Measurements from ENCODE around the gene CALML5.

Gene CALML5

DNA sequence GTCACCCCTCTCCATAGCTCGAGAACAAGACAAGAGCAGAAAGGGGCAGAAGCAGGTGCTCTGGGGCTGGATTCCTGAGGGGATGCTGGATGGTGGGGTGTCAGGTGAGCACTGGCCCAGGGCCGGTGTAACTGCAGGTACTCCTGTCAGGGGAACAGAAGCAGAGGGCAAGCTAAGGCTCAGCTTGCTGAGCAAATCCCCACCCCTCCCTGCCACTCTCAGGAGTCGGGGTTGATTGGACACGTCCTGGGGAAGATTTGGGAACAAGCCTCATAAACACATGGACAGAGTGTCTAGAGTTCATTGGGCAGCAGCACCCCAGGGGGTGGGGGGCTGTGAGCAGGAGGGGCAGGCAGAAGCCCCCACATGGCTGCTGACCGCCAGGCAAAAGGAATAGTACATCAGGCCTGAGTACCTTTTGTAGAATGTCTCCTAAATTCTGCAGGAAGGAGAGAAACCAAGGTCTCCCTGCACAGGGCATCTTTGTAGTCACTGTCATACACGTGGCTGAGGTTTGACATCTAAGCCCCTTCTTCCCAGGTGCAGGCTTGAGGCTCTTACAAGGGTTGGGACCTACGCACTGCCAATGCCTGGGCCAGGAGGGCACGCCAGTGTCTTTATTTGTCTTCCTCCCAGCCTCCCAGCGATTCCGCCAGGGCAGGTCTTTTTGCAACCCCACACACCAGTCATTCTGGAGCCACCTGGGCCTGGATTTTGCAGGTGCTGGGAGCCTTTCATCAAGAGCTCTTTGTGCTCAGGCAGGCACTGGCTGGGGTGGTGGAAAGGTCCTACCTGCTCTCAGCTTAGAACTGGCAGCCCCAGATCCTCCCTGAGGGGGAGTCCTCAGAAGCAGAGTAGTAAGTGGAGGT, 28.2 kb upstream of the CALML5 start:
- TF ChIP-seq ZNF501 (tag by site-specific recombination; IDR thresholded peaks at IDR 0.05) = no peak
- no peak for TF ChIP-seq ZNF48 (tag by site-specific recombination; IDR thresholded peaks at IDR 0.05)
- TF ChIP-seq ZNF37A (tag by site-specific recombination; IDR thresholded peaks at IDR 0.05) = no peak
- no peak for TF ChIP-seq ZIC2 (tag by site-specific recombination; IDR thresholded peaks at IDR 0.05)
- no peak for TF ChIP-seq ZNF248 (tag by site-specific recombination; IDR thresholded peaks at IDR 0.05)
- TF ChIP-seq ZNF514 (tag by site-specific recombination; IDR thresholded peaks at IDR 0.05) = no peak
- TF ChIP-seq ZNF677 (tag by site-specific recombination; IDR thresholded peaks at IDR 0.05) = no peak
- TF ChIP-seq ZNF76 (tag by site-specific recombination; IDR thresholded peaks at IDR 0.05; ENCODE audit: borderline replicate concordance, low read depth) = no peak
- TF ChIP-seq, protein P1, sequence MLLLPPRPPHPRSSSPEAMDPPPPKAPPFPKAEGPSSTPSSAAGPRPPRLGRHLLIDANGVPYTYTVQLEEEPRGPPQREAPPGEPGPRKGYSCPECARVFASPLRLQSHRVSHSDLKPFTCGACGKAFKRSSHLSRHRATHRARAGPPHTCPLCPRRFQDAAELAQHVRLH (tag by site-specific recombination; IDR thresholded peaks at IDR 0.05) = no peak
- TF ChIP-seq ZNF610 (tag by site-specific recombination; IDR thresholded peaks at IDR 0.05; ENCODE audit: borderline replicate concordance) = no peak
- TF ChIP-seq, protein P2, sequence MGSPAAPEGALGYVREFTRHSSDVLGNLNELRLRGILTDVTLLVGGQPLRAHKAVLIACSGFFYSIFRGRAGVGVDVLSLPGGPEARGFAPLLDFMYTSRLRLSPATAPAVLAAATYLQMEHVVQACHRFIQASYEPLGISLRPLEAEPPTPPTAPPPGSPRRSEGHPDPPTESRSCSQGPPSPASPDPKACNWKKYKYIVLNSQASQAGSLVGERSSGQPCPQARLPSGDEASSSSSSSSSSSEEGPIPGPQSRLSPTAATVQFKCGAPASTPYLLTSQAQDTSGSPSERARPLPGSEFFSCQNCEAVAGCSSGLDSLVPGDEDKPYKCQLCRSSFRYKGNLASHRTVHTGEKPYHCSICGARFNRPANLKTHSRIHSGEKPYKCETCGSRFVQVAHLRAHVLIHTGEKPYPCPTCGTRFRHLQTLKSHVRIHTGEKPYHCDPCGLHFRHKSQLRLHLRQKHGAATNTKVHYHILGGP (tag by site-specific recombination; IDR thresholded peaks at IDR 0.05) = no peak
- TF ChIP-seq ZNF133 (tag by site-specific recombination; IDR thresholded peaks at IDR 0.05) = no peak
- no peaks in the 10 kb centered on the region for H3K4me1 ChIP-seq (ENCODE audit: control insufficient read depth, insufficient read depth, low read length)
- no peak overlapping the region for H3K27ac ChIP-seq (ENCODE audit: extremely low read depth, low read depth, low read length)
- no peak overlapping the region for H3K4me3 ChIP-seq (ENCODE audit: low read depth, low read length)
- no peaks in the 10 kb centered on the region for H3K36me3 ChIP-seq (ENCODE audit: control insufficient read depth in 2 of 2, insufficient read depth in 1 of 2, low read length in 2 of 2)
- no peaks in the 10 kb centered on the region for H3K9me3 ChIP-seq (ENCODE audit: control insufficient read depth, insufficient read depth, low read depth, low read length)
- CTCF ChIA-PET = no interaction called here
- POLR2A ChIA-PET = no interaction called here

DNA sequence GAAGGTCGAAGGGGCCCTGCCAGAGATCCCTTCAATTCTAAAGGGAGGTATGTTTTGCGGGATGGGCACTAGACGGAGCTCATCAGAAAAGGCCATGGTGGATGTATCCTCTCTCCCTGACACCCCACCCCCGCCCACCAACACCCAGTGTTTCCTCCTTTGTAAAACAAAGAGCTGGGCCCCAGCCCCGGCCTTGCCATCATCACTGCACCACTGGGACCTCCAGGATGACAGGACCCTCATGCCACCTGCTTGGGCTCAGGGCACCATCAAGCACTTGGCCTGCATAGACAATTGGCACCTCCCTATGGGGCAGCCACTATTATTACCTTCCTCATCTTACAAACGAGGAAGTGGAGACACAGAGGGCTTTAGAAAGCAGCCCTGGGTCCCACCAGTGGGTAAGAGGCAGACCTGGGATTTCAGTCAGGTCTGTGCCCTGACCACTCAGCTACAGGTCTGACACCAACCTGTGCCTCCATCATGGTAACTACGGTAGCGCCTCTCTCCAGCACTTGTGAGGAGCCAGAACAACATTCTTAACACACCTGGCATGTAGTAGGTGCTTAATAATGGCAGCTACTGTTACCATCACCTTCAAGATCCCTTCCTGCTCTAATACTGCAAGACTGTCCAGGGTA, 27.4 kb upstream of the CALML5 start:
- CTCF ChIA-PET = no interaction called here
- H3K36me3 ChIP-seq (ENCODE audit: control insufficient read depth in 2 of 2, insufficient read depth in 1 of 2, low read length in 2 of 2) = no peaks in the 10 kb centered on the region
- TF ChIP-seq ZNF558 (tag by site-specific recombination; IDR thresholded peaks at IDR 0.05) (no peak), ZNF423 (tag by site-specific recombination; IDR thresholded peaks at IDR 0.05) (no peak), SCRT1 (tag by site-specific recombination; IDR thresholded peaks at IDR 0.05; ENCODE audit: borderline replicate concordance) (0 out of 2 replicates have a peak, but pooled peaks have one; percentile 10)
- TF ChIP-seq, protein P3, sequence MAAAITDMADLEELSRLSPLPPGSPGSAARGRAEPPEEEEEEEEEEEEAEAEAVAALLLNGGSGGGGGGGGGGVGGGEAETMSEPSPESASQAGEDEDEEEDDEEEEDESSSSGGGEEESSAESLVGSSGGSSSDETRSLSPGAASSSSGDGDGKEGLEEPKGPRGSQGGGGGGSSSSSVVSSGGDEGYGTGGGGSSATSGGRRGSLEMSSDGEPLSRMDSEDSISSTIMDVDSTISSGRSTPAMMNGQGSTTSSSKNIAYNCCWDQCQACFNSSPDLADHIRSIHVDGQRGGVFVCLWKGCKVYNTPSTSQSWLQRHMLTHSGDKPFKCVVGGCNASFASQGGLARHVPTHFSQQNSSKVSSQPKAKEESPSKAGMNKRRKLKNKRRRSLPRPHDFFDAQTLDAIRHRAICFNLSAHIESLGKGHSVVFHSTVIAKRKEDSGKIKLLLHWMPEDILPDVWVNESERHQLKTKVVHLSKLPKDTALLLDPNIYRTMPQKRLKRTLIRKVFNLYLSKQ (tag by site-specific recombination; IDR thresholded peaks at IDR 0.05; ENCODE audit: borderline replicate concordance) = no peak
- TF ChIP-seq, protein P4, sequence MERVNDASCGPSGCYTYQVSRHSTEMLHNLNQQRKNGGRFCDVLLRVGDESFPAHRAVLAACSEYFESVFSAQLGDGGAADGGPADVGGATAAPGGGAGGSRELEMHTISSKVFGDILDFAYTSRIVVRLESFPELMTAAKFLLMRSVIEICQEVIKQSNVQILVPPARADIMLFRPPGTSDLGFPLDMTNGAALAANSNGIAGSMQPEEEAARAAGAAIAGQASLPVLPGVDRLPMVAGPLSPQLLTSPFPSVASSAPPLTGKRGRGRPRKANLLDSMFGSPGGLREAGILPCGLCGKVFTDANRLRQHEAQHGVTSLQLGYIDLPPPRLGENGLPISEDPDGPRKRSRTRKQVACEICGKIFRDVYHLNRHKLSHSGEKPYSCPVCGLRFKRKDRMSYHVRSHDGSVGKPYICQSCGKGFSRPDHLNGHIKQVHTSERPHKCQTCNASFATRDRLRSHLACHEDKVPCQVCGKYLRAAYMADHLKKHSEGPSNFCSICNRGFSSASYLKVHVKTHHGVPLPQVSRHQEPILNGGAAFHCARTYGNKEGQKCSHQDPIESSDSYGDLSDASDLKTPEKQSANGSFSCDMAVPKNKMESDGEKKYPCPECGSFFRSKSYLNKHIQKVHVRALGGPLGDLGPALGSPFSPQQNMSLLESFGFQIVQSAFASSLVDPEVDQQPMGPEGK (tag by site-specific recombination; IDR thresholded peaks at IDR 0.05) = no peak
- no peak overlapping the region for H3K4me3 ChIP-seq (ENCODE audit: low read depth, low read length)
- no peaks in the 10 kb centered on the region for H3K9me3 ChIP-seq (ENCODE audit: control insufficient read depth, insufficient read depth, low read depth, low read length)
- POLR2A ChIA-PET = no interaction called here
- no peaks in the 10 kb centered on the region for H3K4me1 ChIP-seq (ENCODE audit: control insufficient read depth, insufficient read depth, low read length)
- H3K27ac ChIP-seq (ENCODE audit: extremely low read depth, low read depth, low read length) = no peak overlapping the region
